Right lung (tissue), 5 donors: ENCODE measurements around the gene SETDB1. TPM values are rescaled to one million over a fixed set of nuclear protein-coding genes. Genes with fewer than 3 reads are reported as not detected.

Experiments
- DNase-seq, 2 donors: peaks; one replicate each; pipeline ENCODE4 v3.0.0-alpha.2; 2013
- polyA plus RNA-seq, 5 donors: library from polyadenylated mRNA; unstranded; fragments of 120-200 nt; gene quantifications; one replicate each; pipeline versions ENCODE4 v1.2.1 to v1.2.3, GENCODE V29; 2013; ENCODE audit warnings: inconsistent platforms in 1 of 5, low replicate concordance in 1 of 5; ENCODE audit not compliant: insufficient read length in 5 of 5, insufficient read depth in 1 of 5

SETDB1 gene
- polyA plus RNA-seq, 5 donors, result 67.5 to 102 (median 83.8) TPM

DNA sequence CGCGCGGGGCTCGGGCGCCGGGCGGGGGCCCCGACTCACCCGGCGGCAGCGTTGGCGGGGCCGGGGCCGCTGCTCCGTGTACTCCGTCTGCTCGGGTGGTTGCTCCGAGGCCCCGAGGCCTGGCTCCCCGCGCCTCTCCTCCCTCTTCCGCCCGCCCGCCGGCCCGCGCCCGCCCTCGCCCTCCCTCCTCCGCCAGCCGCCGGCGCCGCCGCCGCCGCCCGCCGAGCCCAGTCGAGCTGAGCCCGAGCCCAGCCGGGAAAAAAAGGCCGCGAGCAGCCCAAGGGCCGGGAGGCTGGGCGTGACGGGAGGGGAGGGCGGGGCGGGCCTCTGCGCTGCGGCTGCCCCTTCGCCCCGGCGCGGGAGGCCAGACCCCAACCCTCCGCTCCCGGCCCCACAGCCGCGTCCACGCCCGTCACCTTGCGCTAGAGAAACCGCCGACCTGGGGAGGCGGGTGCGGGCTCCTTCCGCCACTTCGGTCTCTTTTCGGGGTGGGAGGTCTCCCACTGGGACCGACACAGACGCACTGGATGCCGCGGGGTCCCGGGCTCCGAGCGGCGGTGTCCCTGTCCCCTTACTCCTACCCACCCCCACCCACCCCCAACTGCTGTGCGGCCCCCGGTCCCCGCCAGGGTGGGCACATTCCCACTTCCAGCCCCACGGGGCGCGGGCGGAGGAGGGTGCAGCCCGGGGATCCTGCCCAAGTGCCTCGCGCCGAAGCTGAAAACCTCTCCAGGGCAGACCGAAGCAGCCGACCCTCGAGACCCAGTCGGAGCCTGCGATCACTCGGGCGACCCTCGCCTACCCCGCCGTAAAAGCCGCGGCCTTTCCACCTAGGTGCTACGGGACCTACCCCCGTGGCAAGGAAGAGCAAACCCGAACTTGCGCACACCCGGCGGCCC, 48.7 kb downstream of the SETDB1 start, which contains the start of gene CERS2:
Gene CERS2, minus strand, starts transcription at position 256 of the 899 bp plus-strand sequence. CDS start 5,745 bp downstream, outside the sequence.
- peak; percentile 81 to 88 for DNase-seq

DNA sequence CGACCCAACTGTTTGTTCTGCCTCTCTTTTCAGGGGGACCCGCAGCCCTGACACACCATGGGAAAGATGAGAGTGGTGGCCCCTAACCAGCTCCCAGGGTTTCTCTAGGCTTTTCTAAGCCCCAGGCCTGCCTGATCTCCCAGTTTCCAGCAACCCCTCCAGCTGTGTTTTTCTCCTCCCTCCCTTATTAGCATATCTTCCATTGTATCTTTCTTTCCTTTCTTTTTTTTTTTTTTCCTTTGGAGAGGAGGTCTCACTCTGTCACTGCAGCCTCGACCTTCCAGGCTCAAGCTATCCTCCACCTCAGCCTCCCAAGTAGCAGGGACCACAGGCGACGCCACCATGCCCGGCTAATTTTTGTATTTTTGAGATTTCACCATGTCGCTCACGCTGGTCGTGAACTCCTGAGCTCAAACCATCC, 50.2 kb downstream of the SETDB1 start:
- DNase-seq, result no peak

DNA sequence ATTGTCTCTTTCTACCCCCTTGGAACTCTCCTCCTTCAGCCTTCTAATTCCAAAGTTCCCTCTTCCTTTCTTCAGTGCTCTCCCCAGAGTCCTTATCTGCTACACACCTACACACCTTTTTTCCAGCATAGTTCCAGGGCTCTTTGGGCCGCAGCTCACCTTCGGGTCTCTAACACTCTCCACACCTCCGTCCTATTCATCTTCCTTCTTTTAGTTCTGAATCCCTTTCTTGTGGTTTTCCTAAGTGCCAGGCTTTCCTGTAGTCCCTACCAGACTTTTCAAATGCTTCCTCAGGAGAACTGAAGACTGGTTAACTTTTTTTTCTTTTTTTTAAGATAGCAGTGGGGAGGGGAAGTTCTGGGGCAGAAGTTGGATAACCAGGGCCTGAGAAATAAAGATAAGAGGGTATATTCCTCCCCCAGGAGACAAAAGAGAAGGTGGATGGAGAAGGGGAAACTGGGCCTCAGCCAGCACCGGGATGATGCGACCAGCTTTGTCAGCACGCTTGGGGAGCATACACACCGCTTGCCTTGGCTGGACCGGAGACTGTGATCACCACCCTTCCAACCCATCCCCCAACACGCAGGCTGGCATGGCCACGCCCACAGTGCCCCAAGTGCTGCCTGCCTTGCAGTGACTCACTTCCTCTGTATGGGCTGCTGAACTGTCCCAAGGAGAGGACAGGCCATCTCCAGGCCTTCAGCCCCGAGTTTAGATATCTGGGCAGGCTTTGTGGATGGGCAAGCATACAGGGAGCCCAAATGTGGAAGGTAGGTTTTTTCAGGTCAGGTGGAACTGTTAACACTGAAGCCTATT, 50.9 kb downstream of the SETDB1 start:
- peak in 1 of 2 donors; percentile 37 for DNase-seq

DNA sequence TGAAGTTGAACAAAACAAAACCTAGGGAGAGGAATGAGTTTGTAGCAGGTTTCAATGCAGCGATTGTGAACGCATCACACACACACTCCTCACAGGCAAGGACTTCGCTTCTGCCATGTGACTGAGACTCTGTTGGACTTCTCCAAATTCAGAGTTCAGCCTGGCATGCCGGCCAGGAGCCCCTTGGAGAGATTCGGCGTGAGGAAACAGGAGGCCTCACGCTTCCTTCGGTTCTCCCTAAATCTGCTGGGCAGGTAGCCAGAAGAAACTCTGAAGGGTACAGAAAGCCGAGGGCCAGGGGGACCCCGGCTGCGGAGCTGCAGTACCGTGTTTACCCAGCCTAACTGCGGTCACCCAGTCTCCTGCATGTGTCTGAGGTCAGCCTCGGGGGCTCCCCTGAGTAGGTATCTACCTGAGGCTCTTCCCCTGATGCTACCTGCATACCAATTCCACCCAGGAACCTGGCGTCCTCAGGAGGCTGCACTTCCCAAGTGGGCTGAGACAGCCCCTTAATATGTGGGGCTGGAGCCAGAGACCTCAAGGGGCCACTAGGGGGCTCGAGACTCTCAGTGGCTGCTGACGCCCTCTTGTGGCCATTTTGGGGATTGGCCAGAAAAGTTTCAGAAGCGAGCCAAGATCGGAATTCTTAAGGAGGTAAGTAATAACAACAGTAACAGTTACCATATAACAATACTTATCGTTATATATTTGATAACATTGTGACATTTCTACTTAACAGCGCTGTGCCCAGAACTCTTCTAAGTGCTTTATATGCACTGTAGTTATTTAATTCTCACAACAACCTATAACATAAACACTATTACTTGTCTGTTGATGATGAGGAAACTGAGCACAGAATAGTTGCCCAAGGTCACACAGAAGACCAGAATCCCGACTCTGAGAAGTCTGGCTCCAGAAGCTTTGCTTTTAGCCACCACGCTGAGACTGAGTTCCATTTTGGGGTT, 53.2 kb downstream of the SETDB1 start:
- peak; percentile 78 to 89 for DNase-seq

GRCh38 chr1:150981177-150981804, 55.1 kb downstream of the SETDB1 start:
- no peak for DNase-seq

DNA sequence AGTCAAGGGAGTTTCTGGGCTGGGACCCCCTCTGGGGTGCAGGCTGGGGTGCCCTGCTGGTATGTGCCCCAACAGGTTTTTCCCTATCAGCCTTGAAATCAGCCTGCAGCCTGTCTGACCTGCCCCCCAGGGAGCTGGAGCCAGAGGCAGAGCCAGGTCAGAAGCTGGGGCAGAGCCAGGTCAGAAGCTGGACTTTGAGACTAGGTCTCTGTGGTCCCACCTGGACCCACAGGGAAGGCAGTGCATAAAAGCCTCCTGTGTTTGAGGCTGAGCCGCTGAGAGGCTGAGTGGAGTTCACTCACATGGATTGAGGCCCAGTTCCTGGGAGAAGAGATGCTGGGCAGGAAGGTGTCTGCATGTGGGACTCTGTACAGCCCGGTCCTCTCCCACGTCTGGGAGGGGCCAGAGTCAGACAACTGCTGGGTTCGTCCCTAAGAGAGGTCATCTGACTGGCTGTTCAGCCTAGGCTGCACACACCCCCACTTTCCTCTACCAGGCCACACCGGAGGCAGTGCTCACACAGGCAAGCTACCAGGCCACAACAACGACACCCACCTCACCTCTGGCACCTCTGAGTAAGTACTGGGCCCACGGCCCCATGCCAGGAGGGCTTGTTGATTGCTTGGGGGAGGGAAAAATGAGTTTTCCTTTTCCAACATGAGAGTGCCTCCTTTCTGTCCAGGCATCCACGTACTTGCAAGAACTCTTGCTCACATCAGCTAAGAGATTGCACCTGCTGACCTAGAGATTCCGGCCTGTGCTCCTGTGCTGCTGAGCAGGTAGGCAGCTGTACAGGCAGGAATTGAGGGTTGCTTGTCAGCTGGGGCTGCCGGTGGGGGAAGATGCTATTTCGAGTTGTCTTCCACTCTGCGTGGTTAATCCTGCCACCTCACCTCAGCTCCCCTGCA, 55.9 kb downstream of the SETDB1 start, which contains the start of gene ANXA9:
Gene ANXA9, plus strand, starts transcription at position 488 of the 908 bp plus-strand sequence. CDS start 814 bp downstream, outside the sequence.
- DNase-seq, result no peak

DNA sequence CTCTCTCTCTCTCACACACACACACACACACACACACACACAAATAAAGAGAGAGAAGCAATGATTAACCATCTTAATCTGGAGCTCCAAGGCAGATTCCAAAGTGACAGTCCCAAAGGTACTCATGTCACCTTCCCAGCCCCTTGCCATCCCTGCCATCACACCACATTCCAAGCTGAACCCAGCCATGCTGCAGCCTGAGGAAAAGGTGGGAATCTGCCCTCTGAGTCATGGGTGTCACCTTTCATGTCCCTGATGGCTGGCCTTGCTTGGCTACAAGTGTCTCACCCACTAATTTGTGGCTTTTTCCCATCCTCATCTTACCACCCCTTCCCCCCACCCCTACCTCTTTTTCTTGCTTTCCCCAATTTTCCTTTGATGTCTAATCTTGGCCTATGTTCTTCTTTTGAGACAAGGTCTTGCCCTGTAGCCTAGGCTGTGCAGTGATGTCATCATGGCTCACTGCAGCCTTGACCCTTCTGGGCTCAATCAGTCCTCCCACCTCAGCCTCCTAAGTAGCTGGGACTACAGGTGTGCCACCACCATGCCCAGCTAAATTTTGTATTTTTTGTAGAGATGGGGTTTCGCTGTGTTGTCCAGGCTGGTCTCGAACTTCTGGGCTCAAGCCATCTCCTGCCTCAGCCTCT, 59.1 kb downstream of the SETDB1 start:
- DNase-seq, result no peak

DNA sequence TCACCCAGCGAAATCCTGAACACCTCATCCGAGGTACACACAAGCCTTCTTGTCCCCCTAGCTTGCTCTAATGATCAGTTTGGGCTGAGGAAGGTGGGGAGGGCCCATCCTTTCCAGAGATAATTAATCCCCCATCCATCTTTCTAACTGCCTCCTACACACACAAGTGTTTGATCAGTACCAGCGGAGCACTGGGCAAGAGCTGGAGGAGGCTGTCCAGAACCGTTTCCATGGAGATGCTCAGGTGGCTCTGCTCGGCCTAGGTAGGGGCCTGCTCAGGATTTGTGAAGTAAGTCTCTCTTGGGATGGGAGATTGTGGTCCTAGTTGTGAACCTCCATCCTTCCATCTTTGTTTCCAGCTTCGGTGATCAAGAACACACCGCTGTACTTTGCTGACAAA, 61.8 kb downstream of the SETDB1 start:
- DNase-seq, result no peak

DNA sequence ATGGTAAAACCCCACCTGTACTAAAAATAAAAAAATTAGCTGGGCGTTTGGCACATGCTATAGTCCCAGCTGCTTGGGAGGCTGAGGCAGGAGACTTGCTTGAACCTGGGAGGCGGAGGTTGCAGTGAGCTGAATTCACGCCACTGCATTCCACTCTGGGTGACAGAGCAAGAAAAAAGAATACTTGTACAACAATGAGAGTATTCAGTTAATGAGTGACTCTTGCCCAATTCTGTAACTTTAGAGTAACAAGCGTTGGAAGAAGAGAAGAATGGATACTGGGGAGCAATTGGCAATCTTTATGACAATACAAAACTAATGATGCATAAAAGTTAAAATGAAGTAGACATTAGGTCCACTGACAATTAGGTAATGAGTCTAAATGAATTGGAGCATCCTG, 66.5 kb downstream of the SETDB1 start:
- no peak for DNase-seq

DNA sequence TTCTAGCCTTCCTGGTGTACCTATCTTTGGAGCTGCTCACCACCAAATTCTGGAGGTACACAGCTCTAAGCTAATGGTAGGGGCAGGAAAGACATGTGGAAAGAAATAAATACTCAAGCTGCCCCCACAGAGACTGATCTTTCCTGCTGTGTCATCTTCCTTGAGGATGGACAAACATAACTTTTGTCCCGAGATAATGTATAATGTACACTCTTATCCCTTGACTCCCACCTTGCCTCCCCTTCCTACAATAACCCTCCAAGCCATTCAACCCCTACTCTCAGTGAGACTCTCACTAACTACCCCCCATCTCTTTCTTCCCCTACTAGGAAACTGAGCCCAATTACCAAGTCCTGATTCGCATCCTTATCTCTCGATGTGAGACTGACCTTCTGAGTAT, 68.1 kb downstream of the SETDB1 start:
- no peak for DNase-seq

DNA sequence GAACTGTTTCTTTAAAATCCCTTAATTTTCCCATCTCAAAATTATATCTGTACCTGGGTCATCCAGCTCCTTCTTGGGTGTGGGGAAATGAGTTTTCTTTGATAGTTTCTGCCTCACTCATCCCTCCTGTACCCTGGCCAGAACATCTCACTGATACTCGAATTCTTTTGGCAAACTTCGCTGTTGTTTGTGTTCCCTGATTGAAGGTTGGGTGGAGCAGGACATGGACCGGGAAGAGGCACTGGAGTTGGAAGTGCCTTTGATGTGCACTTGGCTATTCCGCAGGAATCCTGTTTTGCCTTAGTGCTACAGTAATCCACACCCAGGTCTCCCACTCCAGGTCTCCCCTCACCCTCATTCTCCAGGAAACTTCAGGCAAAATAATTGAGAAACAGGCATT, 69.3 kb downstream of the SETDB1 start:
- DNase-seq, result no peak

DNA sequence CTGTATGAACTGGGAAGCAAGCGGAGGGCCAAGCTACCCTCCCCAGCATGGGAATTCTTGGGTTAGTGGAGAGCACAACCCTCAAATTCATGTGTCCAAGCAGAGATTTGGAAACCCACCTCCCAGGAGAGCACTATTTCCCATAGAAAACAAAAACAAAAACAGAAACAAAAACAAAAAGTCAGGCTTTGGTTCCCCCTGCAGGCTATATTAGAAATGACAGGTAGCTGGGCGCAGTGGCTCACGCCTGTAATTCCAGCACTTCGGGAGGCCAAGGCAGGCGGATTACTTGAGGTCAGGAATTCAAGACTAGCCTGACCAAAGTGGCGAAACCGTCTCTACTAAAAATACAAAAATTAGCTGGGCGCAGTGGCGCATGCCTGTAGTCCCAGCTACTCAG, 69.7 kb downstream of the SETDB1 start:
- no peak for DNase-seq

DNA sequence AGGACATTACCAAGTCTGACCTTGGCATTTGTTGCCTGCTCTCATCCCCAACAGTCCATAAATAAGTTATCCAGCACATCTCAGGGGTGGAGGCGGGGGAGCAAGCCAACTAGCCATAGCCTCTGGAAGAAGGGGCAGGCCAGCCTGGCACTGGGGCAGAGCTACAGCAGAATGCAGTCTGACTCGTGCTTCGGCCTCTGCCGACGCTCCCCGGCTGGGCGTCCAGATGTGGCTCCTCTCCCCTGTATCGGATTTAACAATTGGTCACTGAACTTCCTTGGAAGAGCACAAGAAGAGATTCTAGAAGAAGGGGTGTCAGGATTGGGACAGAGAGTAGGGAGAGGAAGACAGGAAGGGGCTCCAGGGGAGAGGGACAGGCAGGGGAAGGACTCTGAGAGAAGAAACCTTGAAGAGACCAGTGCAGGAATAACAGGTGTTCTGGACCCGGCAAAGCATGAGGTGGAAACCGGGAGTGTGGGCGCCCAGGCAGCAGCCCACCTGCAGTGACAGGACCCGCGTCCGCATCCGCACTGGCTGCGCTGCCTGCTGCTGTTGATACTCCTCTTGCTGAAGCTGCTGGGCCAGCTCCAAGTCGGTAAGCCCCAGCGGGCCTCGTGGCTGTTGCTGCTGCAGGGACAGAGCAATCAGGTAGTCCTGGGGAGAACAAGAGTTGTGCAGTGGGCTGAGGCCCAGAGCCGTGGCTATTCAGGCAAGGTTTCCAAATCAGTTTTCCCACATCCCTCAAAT, 71.1 kb downstream of the SETDB1 start:
- DNase-seq, result no peak

DNA sequence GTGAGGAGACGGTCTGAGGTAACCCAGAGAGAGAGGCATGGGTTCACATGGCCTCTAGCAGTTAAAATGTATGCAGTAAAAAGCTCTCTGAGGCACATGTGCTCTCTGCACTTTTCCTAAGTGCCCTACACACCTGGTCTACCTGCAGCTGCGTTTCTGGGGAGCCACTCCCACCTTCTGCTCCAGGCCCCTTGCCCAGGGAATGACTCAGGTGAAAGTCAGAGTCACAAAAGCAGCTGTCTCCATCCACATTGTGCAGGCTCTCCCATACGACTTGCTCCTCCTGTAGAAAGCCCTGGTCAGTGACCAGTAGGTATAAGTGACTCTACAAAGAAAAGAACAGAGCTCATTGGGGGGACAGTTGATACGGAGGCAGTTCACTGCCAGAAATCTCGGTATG, 71.8 kb downstream of the SETDB1 start:
- no peak for DNase-seq

- DNase-seq, result no peak
Observed at GRCh38 chr1:150999051-150999674, 73.0 kb downstream of the SETDB1 start.

DNA sequence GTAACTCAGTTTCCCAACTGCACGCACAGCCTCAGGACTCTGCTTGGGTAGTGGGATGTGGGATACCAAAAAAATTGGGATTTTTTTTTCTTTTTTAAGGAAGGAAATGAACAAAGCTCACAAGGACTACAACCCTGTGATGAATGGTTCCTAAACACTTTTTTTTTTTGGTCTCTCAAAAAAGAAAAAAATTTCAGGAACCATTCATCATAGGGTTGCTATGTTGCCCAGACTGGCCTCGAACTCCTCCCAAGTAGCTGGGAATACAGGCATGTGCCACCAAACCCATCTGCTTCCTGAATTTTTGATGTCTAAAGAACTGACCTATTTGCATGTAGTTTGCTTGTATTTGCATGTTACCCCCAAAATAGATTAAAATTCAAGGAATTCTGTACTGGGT, 73.8 kb downstream of the SETDB1 start:
- no peak for DNase-seq

DNA sequence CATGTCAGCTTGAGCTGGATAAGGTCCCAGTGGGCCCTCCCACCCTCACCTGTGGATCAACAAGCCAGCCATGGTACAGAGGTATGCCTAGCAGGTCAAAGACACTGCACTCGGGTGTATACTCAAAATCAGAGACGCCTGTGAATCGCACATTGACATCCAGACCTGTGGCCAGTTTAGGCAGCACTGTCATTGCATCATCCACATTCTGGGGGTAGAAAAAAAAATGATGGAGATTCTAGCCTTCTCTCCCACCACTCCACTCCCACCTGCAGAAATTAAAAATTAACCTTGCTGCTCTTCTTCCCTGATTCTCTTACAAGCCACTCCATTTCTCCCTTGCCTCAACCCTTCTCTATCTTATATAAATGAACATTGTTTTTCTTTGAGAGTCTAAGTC, 74.2 kb downstream of the SETDB1 start:
- no peak for DNase-seq

- DNase-seq, result no peak
Observed at GRCh38 chr1:151001602-151002001, 75.4 kb downstream of the SETDB1 start.
